Neural cell (in vitro differentiated cells): Measurements from ENCODE around the gene LRRC61.

Experiments
- CTCF ChIP-seq: fragments of 450-650 bp; IDR thresholded peaks from 2 replicates; pipeline ENCODE4 v1.5.1; 2014; ENCODE audit warnings: antibody characterized with exemption, mild to moderate bottlenecking, moderate library complexity; ENCODE audit not compliant: poor library complexity, severe bottlenecking
- EZH2 ChIP-seq: fragments of 200-600, 300-800 bp; shearing (Covaris generic), sonication (generic); IDR thresholded peaks from 2 replicates; pipeline ENCODE4 v1.6.1; 2014; ENCODE audit warnings: antibody characterized with exemption, low read length, borderline replicate concordance, mild to moderate bottlenecking; ENCODE audit not compliant: insufficient read depth, poor library complexity, severe bottlenecking

GRCh38 chr7:150336746-150337145 is 13.6 kb downstream of the LRRC61 start:
- TF ChIP-seq EZH2, result no peak
- TF ChIP-seq CTCF, result no peak
